22Rv1 (cell line): ENCODE results near the gene SYNGR1.
"Not testable (repeated sequence)": the region's sequence is repeated elsewhere in the genome, so short reads cannot be mapped to it uniquely, and the experiment has no call there.

Source experiments
- H3K27ac ChIP-seq: fragments of 450-650 bp; 2 replicates; pipeline ENCODE4 v1.5.1; 2017
- ZFX ChIP-seq: fragments of 450-650 bp; IDR thresholded peaks from 2 replicates; pipeline ENCODE4 v1.6.1; 2017; ENCODE audit warnings: antibody characterized with exemption, borderline replicate concordance
- TF ChIP-seq, protein P1 (sequence below): fragments of 450-650 bp; IDR thresholded peaks from 2 replicates; pipeline ENCODE4 v1.5.1; 2017; ENCODE audit warnings: mild to moderate bottlenecking

The SYNGR1 gene

DNA sequence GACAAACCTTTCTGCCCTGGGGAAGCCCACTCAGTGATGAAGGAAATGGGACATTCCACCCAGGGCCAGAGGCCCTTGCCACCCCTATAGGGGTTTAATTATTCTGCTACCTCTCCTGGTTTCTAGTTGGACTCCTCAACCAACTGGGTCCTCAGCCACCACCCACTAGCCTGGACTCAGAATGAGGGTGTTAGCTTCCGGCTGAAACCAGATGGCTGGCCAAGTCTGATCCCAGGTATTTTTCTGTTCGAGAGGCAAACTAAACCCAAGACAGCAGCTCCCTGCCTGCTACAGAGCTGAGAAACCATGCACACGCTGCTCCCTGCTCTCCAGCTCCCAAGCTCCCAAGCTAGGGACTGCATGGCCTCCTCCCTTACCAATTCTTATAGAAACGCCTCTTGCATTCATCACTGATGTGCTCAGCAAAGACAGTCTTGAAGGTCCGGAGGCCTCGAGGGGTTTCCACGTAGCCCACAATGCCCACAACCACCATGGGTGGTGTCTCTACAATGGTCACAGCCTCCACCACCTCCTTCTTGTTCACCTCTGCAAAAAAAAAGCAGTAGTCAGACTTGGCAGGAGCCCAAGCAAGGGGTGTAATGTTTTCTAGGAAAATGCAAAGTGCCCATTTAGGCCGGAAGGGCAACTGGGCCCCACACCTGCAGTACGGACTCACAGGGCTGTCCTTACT, 32.6 kb upstream of the SYNGR1 start:
- H3K27ac ChIP-seq: peak overlapping the region; percentile 99
- TF ChIP-seq, protein P1, sequence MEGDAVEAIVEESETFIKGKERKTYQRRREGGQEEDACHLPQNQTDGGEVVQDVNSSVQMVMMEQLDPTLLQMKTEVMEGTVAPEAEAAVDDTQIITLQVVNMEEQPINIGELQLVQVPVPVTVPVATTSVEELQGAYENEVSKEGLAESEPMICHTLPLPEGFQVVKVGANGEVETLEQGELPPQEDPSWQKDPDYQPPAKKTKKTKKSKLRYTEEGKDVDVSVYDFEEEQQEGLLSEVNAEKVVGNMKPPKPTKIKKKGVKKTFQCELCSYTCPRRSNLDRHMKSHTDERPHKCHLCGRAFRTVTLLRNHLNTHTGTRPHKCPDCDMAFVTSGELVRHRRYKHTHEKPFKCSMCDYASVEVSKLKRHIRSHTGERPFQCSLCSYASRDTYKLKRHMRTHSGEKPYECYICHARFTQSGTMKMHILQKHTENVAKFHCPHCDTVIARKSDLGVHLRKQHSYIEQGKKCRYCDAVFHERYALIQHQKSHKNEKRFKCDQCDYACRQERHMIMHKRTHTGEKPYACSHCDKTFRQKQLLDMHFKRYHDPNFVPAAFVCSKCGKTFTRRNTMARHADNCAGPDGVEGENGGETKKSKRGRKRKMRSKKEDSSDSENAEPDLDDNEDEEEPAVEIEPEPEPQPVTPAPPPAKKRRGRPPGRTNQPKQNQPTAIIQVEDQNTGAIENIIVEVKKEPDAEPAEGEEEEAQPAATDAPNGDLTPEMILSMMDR: no peak
- TF ChIP-seq ZFX: no peak

DNA sequence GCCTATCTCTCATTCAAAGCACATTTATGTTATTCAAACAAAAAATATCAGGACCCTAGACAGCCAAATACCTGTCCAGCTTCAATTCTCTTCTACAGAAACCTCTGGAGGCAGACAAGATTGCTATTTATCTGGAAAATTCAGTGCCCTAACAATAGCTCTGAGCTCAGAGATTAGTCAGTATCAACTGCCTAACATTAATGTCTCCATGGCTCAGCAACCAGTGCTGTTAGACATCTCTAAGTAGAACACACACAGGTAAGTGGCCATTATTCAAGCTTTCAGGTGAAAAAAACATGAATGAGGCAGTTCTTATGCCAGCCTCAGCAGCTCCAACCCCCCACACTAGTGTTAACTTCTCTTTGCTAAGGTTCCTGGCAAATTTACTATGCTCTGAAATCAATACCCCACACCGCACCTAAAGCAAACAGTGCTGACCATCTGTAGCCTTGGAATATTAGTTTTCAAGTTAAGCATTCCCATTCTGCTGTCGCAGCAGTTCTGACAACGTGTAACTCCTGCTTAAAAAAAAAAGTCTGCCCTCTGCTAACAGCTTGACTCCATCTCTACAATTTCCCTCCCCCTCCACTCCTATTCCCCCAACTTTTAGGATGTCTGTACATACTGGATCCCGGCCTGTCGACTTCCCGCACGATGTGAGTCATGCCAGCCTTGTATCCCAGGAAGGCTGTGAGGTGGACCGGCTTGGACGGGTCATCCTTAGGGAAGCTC, 31.9 kb upstream of the SYNGR1 start:
- TF ChIP-seq, protein P1: no peak
- no peak for TF ChIP-seq ZFX
- H3K27ac ChIP-seq: peak overlapping the region; percentile 99

DNA sequence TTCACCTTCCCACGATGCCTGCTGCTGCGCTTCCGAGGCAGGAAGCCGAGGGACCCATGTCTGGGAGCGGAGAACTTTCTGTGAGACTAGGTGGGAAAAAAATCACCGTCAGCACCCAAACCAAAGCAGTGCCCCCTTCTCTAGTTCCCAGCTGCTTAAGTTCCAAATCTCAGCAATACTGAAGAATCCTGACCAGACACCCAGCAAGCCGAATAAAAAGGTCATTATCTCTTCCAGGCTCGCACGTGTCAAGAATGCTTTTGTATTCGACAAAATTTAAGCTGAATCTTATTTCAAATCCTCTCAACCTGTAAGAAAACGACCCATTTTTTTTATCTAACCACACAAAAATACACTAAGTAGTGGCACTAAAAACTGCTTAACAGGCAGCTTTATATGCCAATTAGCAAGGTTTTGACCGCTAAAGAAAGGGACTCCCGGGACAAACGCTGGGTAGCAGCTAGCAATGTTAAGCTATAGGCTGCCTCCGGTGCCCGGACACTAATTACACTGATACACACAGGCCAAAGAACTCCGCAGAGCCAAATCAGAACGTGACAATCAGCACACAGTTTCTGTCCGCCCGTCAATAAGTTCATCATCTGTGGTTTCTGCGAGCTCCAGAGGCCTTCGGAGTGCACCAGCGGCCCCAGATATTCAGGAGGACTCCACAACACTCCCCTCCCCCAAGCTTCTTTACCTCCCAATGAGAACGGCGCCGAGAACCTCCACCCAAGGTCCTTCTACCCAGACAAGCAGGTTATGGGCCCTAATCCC, 31.1 kb upstream of the SYNGR1 start:
- peak overlapping the region; percentile 99 for H3K27ac ChIP-seq
- no peak for TF ChIP-seq ZFX
- TF ChIP-seq, protein P1: no peak

DNA sequence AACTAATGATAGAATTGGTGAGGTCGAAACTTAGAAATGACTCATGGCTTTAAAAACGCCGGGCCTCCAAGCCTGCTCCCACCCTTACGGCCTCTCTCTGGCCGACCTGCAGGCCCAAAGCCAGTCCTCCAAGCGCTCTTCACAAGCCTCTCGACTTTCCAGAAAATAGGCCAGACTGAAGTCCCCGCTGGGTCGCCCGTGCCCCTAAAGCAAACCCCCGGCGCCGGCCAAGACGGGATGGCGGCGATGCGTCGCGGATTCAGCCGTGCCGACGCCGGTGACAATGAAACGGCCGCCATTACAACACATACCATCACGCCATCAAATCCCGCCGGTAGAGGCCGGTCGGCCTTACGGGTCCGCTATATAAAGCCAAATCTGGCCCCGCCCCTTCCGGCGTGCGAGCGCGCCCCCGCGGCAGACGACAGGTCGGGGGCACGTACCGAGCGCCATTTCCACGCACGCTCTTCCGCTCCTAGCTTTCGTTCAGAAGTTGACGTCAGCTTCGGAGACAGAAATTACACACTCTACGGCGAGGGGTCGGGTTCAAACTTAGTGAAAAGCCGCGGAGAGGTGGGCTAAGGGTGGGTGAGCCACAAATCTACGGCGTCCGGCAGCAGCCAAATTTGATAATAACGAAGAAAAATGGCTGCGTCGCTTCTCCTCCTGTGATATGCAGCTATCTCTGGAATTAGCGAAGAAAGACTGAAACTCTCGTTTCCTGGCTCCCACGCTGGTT, 30.3 kb upstream of the SYNGR1 start, which contains the start of gene RPL3:
Gene RPL3, minus strand, starts transcription at position 340 of the 739 bp plus-strand sequence. Its CDS starts 26 bp downstream, at position 314.
- peak within 1 kb of the TSS; percentile 99 for H3K27ac ChIP-seq
- no peak for TF ChIP-seq ZFX
- TF ChIP-seq, protein P1: no peak

DNA sequence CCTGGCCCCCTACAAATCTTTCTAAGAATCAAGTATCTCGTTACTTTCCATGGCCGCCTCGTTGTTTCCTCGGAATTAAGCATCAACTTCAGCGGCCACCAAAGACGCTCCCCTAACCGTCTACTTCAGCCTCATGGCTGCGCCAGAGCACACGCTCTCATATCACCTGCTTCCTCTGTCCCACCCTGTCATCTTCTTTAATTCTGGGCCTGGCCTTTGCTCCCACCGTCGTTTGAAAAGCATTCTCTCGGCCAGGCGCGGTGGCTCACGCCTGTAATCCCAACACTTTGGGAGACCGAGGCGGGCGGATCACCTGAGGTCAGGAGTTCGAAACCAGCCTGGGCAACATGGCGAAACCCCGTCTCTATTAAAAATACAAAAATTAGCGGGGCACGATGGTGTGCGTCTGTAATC, 29.2 kb upstream of the SYNGR1 start:
- peak overlapping the region; percentile 99 for H3K27ac ChIP-seq

DNA sequence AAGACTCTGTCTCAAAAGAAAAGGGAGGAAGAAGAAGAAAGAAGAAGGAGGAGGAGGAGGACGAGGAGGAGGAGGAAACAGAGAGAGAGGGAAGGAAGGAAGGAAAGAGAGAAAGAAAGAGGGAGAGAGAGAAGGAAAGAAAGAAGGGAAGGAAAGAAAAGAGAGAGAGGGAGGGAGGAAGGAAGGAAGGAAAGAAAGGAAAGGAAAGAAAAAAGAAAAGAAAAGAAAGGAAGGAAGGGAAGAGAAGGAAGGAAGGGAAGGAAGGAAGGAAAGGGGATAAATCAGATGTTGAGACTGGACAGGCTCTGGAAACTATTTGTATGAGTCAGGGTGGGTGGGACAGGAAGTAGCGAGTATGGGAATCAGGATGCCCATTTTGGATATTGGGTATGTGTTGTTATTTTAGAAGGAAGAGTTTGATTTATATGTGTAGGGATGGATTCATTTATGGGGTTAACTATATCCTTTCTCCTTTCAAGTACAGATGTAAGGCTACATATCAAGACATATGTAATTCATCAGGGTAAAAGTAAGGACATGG, 24.3 kb upstream of the SYNGR1 start:
- H3K27ac ChIP-seq: no peak overlapping the region
- no peak for TF ChIP-seq ZFX

DNA sequence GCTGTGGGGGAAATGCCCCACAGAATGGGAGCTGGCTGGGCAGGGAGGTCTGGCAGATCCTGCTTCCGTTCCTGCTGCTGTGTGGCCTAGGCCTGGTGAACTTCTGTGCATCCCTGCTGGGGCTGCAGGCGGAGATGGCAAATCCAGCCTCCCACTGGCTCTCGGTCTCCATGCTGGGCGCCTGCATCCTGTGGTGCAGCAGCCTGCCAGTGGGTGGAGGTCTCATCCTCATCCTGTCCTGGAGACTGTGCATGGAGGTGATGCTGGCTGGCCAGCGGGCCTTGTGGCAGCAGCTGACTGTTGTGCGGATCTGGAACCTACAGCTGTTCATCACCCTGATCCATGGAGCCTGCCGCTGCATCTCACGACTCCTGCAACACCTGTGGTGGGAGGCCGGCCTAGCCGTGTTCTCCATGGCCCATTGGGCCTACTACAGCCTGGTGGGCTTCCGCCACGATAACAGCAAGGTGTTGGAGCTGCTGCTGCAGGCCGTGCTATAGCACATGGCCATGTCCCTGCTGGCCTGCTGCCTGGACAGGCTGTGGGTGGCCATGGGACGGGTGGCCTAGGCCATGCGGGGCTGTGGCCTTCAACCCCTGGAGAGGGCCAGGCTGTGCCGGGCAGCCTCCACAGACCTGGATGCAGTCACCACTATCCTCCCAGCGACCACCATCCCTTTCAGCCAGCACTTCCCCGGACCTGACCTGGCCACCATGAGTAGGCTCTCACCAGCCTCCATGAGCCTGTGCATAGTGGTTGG, 21.6 kb upstream of the SYNGR1 start:
- no peak for TF ChIP-seq ZFX
- TF ChIP-seq, protein P1: no peak
- H3K27ac ChIP-seq: no peak overlapping the region

DNA sequence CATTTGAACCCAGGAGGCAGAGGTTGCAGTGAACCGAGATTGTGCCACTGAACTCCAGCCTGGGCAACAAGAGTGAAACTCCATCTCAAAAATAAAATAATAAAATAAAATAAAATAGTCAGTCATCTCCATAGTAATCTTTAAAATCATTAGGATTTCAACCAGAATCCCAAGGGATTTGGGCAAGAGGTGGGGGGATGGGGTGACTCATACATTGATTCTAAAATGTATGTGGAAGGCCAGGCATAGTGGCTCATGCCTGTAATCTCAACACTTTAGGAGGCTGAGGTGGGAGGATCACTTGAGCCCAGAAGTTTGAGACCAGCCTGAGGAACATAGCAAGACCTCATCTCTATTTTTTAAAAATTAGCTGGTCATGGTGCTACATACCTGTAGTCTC, 19.2 kb upstream of the SYNGR1 start:
- not testable (repeated sequence) for H3K27ac ChIP-seq
